Fibroblast of skin of right biceps (primary cell): ENCODE data around the gene PRKAA1.
A peak's percentile ranks its signal among the peaks of the same experiment; 100 is the strongest.
"Not testable (repeated sequence)": the region's sequence is repeated elsewhere in the genome, so short reads cannot be mapped to it uniquely, and the experiment has no call there.

ENCODE experiments used
- DNase-seq: peaks from one replicate; pipeline ENCODE4 v3.0.0-alpha.2; 2013

Gene PRKAA1

DNA sequence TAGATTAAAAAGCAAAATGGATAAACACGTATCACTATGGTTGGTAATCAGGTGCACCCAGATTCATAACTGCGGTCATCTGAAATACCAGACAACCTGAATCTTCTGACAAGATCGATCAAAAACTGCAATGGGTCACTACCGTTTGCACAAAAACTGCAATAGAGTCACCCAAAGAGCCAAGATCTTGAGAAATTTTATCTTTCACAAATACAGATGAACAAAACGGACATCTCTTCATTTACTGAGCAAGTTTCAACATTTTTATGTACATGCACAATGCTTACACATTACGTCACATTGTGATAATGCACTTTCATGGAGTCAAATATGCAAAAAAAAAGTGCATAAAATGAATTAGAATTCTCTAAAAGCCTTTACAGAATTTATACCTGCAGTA is 18.6 kb downstream of the PRKAA1 start:
- no peak for DNase-seq

DNA sequence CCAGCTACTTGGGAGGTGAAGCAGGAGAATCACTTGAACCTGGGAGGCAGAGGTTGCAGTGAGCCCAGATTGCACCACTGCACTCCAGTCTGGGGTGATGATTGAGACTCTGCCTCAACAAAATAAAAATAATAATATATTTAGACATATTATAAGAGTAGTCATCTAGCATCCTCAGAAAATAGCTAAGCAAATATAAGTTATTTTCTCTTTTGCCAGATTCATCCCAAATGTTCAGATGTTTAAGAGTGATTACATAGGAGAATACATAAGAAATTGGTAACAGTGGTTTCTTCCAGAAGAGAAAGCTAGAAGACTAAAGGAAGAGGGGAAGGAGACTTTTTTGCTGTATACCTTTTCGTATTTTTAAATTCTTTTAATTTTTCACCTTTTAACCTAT is 20.0 kb downstream of the PRKAA1 start:
- no peak for DNase-seq

DNA sequence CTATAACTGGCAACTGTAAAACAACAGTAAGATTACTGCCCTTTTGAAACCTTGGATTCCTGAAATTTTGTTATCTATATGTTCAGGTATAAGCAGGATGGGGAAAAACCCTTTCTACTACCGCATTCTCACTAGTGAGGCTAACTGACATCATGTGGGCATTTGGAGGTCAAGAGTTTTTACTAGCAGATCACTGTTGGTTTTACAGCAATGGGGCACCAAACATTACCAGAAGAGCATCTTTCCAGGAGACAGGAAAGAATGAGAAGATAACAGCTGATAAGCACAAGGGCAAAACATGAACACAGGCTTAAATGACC is 21.6 kb downstream of the PRKAA1 start:
- DNase-seq: no peak

DNA sequence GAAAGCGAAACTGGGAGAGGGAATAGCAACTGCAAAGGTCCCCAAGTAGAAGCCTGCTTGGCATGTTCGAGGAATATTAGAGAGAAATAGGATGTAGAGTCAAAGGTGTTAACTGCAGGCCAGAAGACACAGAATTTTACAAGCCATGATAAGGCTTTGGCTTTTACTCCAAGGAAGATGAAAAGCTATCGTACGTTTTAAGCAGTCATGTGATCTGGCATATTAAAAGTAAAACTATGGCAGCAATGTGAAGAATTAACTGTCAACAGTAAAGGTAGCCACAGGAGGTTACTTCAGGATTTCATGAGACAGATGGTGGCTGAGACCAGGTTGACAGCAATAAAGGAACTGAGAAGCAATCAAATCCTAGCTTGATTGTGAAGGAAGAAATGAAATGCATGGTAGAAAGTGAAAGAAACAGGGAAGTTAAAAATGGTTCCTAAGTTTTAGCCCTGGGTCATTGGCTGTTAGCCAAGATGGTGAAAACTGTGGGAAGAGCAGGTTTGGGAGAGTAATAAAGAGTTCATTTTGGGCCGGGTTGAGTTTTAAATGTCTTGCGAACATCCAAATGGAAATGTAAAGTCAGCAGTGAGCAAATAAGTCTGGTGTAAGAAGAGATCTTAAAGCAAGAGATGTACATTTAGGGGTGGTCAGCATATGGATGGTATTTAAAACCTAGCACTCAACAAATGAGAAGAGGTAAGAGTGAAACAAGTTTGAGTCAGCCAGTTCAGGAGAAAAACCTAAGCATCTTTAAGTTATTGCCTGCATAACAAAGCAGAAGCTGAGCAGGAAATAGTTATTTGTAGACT is 22.1 kb downstream of the PRKAA1 start:
- no peak for DNase-seq

DNA sequence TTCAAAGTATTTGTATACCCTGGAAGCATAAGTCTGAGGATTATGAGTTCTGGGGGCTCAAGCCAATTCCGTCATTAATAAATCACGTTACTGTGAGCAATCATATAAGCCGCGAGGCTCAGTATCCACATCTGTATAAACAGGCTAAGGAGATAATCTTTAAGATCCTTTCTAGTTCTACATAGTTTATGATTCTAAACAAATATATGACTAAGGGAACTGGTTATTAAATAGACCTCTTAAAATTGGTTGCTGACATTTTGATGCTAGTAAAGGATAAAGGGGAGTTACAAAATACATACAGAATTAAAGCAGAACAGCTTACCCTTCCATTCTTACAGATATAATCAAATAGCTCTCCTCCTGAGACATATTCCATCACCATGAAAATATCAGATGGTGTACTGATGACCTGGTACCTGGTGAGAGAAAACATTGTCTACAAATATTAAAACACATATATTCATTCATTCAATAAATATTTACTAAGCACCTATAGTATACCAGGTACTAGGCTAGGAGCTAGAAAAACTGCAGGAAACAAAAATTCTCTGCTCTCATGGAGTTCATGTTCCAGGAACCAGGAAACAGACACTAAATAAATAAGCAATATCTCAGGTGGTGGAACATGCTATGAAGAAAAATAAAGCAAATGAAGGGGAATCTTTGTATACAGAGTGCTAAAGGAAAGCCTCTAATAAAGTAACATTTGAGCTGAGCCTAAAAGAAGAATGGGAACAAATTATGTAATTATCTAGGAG is 22.9 kb downstream of the PRKAA1 start:
- no peak for DNase-seq

DNA sequence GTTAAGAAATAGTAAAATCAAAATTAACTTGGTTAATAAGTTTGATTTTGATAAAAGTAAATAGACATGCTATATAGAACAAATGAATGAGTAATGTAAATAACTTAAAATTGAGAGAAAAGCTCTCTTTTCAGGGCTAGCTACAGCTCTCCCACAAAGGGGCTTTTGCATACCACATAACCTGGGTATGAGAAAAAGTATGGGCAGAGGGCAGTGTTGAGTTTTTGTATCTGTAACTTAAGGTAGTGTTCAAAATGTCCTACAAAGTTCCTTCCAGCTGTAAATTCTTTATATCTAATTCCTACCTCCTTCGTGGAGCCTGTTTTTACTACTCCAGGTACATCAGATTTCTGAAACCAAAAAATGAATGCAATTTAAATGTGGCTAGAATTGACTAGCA is 23.6 kb downstream of the PRKAA1 start:
- DNase-seq: no peak

DNA sequence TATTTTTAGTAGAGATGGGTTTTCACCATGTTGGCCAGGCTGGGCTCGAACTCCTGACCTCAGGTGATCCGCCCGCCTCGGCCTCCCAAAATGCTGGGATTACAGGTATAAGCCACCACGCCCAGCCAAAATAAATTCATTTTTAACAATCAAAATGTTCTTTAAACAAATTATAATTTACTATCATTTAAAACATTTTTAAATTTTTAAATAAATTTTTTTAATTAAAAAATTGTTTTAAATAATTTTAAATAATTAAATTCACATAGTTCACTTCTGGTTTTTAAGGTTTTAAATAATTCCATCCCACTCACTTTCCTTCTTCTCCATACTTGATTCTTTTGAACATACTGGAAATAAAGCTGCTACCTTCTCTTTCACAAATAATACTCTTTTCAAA is 27.4 kb downstream of the PRKAA1 start:
- DNase-seq: no peak

DNA sequence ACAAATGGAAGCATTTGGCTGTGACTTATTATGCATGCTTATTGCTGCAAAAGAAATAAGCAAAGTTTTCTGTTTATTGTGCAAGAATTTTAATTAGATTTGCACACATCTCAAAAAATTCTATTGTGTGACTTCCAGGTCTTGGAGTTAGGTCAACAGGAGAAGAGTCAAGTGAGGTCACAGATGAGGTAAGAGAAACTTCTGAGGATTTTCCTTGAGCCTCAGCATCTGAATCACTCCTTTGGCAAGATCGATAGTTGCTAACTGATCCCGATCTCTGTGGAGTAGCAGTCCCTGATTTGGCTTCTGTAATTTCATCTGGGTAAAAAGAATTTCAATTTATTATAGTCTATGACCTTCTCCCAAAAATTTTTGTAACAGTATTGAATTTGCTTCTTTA is 35.5 kb downstream of the PRKAA1 start:
- DNase-seq: no peak

DNA sequence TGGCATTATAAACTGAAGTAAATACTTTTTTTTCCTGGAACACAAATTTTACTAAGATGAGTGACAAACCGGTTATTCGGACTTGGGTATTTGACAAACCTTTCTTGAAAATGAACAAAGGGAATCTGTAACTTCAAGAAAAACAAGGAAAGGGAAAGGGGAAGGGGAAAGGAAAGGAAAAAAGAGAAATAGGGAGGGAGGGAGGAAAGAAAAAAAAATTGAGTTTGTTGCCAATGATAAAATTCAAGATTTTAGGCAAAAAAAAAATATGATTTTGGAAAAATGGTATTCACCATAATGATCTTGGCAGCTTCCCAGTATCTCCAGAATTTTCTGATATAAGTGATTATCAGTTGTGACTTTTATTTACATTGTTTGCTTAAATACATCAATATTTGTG is 40.8 kb downstream of the PRKAA1 start:
- DNase-seq: no peak

DNA sequence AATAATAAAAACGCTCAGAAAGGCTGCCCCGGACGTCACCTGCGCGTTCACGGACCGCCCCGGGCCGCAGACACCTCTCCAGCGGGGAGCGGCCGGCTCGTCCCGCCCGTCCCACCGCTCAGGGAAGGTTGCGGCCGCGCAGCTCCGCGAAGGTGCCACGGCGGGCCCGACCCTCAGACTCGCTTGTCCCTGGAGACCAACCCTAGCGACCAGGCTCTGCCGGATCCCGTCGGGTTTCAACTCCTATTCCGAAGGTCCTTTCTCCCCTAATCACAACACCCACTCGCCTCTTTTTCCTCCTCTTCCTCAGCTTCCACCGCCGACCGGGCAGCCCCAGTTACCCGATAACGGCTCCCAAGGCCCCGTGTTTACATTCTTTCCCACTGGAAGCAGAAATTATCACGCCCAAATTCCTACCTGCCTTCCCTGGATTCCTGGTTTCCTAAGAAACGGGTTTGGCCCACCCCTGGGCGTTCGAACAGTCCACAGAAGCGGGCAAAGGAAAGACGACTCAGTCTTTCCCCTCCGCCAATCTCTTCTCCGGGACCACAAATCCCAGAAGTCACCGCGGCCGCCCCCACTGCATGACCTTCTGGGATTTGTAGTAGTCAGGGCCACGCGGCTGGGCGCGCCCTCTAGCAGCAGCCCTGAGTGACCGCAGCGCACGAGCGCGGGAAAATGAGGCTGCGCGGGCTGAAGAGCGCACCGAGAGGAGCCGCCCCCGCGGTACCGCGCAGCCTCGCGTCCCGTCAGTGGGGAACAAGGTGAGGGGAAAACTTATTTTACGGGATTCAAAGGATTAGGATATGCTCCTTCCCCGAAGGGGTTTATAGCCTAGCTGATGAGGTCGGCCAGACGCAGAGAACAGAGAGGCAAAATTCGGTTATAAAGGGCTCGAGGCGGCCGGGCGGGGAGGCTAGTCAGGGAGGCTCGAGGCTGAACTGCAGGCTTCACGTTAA is 42.5 kb downstream of the PRKAA1 start, which contains the start of gene TTC33:
TTC33 (minus strand) TSS at position 555 of the 959 bp plus-strand sequence. CDS start 8,943 bp downstream, outside the sequence.
- peak; percentile 94 for DNase-seq

DNA sequence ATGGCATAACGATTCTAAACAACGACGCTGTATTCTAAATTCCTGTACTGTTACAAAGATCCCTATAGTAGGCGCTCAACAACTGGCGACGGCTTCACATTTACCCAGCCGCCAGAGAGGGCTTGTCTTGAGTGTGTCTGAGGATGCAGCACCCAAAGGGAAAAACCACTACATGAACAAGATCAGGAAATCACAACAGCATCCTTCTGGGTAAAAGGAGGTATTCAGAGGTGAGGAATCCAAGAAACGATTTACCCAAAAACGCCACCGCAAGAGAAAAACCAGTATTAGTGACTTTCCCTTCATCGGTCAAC is 43.1 kb downstream of the PRKAA1 start:
- DNase-seq: peak; percentile 80

DNA sequence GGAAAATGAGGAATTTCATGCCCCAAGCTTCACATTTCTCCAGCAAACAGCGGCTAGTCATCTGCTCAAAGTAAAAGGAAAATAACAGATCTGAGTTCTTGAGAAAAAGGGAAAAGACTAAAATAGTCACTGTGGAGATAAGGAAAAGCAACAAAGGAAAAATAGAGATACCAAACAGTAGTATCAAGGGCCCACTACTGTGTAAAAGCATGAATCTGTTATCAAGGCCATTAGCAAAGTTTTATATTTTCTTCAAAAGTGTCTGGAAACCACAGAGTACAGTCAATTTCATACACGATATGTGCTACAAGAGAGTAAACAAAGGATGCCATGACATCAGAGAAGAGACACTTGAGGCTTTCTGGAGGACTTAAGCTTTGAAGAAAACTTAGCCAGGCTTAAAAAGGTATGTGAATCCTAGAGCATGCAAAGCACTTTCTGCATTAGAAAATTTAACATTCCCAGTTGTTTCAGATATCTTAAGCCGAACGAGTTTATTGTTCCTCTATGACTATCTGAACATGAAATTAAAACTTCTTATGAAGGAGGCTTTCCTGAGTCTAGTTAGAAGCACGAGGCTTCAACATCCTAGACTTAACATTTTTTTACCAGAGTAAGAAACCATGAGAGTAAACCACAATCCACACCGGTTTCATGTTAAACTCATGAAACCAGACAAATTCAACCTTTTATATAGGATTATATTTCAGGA is 43.6 kb downstream of the PRKAA1 start:
- DNase-seq: peak; percentile 25

DNA sequence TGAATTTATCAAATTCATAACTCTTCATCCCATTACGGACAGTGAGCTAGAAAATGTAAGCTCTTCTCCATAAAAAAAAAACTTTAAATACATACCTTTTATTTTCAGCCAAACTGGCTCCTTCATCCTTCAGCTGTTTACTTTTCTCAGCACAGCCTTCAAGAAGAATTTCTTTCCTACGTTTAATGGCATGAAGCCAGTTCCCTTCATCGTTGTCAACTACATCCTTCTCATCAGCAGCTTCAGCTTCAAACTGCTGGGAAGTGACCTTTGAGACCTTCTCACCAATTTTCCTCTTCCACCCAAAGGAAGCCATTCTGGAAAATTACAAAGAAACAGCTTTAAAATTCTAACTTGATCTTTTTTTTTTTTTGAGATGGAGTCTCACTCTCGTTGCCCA is 51.5 kb downstream of the PRKAA1 start:
- DNase-seq: peak; percentile 6

DNA sequence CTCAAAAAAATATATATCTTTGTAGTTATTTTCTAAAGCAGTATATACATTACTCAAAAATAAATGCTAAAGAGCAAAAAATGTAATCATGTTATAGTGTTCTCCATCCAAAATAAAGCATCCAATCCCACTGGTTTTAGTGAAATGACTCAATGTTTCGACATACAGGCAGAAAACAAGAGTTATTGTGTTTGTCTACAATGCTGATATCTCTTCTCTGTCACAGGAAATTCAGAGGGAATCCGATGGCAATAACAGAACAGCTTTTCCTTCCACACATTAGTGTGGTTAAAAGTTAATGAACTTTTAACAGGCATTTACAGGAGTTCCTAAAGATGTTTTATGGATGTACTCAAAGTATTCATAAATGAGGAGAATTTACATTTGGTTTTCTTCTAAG is 54.4 kb downstream of the PRKAA1 start:
- DNase-seq: no peak

DNA sequence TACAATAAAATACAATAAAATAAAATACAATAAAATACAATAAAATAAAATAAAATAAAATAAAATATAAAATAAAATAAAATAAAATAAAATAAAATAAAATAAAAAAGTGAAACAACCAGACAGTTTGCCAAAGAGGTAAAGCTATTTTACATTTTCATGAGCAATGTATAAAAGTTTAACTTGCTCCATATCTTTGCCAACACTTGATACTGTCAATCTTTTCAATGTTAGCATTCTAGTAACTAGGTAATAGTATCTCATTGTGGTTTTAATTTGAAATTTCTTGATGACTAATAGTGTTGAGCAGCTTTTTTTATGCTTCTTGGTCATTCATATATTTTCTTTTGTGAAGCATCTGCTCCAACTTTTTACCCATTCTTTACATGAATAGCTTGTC is 59.7 kb downstream of the PRKAA1 start:
- DNase-seq: peak; percentile 16

DNA sequence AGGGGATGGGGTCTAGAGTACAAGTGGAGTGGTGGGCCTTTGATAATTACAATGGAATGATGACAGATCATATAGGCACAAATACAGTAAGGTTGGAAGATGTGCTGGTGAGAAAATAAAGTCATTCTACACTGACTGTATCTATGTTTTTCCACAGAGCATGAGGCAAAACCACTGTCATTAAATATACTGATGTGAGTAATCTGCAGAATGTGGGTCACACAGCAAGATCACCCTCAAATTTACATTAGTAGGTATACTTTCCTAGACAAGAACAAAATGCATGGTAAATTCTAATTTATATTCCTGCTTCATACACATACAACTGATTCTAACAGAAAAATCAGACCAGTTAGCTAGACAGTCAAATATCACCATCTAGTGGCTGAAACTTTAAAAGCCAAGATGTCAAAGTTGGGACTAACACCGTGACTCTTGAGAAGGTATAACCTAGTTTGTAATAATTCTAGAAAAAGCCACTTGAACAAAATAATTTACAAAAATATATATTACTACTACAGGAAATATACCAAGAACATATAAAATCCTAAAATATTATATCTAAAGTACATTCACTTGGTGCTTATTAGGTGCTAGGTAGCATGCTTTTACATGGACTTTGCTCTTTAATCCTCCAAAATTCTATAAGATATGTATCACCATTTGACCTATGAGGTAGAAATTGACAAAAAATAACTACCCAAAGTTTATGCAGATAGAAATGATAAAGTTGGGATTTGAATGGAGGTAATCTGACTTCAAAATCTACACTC is 61.9 kb downstream of the PRKAA1 start:
- DNase-seq: peak; percentile 65

DNA sequence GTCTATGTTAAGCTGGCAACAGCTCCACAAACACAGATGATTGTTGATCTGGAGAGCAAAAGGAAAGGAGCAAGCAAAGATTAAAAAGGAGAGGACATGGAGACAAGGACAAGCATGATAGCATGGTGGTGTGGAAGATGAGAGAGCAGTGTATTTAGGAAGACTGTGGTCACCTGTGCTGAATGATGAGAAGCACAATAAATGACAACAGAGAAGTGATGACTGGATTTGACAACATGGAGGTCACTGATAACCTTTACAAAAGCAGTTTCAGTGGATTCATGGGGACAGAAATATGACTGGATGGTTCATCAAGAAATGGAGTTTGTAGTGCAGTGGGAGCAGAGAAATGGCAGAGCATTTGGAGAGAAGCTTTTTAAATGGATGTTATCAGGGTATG is 62.6 kb downstream of the PRKAA1 start:
- no peak for DNase-seq

DNA sequence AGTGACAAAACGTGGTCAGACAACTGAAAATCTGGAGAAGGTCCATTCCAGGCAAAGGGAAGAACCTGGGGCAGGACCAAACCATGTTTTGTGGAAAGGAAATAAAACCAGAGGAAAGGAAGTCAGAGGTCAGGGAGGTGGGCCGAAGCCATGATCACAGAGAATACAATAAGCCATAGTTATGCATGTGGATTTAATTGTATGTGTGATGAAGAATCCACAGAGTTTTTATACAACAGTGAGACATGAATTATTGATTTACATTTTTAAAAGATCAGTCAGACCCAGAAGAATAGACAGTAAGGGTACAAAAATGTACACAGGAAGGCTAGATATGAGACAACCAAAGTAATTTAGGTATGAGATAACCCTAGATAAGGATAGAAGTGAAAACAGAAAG is 63.2 kb downstream of the PRKAA1 start:
- DNase-seq: peak; percentile 74

DNA sequence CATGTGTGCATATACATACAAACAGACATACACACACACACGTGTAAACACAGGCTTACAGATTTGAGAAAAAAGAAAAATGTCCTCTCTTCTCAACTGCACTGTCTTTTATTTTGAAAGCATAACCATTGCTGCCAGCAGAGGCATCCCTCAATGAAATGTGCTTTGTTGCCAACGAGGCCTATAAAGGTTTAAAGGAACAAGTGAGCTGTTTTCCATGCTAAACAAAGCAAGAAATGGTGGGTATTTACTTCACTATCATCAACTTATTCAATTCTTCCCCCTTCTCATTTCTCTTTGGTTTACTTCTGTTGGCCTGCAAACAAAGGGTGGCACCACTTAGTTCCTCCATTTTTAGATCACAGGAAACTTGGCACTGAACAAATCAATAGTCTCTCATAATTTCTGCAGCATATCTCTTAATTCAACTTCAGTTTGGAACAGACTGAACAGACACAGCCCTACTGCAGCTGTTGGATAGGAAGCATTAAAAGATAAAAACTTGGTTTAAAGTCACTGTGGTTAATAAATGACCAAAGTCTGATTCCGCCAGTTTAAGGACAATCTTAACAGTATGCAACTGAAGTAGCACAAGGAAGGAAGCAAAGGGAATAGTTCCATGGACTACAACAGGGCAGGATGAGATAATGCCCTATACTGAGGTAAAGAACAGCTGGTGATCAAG is 64.2 kb downstream of the PRKAA1 start:
- no peak for DNase-seq

DNA sequence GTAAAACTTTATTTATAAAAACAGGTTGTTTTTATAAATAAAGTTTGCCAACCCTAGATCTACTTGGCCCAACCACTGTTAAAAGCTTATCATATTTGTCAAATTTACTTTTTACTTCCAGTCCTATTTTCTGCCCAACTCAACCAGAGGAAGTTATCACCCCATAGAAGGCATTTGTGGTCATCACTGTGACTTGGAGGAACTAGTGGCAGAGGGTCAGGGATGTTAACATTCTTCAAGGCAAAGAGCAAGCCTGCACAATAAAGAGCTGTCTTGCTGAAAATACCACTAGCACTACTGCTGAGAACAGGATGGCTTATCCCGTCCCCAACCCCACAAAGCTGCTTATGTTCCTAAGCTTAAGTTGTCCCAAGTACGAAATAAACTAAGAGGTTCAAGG is 64.7 kb downstream of the PRKAA1 start:
- DNase-seq: no peak

DNA sequence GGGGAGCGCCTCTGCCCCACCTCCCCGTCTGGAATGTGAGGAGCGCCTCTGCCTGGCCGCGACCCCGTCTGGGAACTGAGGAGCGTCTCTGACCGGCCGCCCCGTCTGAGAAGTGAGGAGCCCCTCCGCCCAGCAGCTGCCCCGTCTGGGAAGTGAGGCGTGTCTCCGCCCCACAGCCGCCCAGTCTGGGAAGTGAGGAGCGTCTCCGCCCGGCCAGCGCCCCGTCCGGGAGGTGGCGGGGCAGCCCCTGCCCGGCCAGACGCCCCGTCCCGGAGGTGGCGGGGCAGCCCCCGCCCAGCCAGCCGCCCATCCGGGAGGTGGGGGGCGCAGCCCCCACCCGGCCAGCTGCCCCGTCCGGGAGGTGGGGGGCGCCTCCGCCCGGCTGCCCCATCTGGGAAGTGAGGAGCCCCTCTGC is 75.7 kb downstream of the PRKAA1 start:
- not testable (repeated sequence) for DNase-seq
